GM21367 (cell line): ENCODE results near the gene CD248.

Experiments
- ATAC-seq: cut with Tn5 transposase; IDR thresholded peaks from one replicate; pipeline ENCODE4 v1.9.1; 2021; ENCODE audit not compliant: unreplicated experiment

Gene CD248

DNA sequence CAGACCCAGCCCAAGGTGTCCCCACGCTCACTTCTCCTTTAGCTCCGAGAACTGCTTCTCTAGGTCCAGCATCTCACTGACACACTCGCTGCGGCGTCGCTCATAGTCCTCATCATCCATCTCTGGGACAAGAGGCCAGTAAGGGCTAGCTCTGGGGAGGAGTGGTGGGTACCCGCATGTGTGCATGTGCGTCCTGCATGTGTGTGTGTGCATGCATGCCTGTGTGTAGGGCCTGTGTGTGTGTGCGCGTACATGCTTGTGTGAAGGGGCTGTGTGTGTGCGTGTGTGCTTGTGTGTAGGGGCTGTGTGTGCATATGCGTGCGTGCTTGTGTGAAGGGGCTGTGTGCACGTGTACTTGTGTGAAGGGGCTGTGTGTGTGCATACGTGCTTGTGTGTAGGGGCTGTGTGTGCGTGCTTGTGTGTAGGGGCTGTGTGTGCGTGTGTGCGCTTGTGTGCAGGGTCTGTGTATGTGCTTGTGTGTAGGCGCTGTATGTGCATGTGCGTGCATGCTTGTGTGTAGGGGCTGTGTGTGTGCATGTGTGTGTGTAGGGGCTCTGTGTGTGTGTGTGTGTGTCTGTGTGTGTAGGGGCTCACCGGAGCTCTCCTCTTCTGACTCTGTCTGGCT, 24.8 kb upstream of the CD248 start:
- no peak for ATAC-seq

DNA sequence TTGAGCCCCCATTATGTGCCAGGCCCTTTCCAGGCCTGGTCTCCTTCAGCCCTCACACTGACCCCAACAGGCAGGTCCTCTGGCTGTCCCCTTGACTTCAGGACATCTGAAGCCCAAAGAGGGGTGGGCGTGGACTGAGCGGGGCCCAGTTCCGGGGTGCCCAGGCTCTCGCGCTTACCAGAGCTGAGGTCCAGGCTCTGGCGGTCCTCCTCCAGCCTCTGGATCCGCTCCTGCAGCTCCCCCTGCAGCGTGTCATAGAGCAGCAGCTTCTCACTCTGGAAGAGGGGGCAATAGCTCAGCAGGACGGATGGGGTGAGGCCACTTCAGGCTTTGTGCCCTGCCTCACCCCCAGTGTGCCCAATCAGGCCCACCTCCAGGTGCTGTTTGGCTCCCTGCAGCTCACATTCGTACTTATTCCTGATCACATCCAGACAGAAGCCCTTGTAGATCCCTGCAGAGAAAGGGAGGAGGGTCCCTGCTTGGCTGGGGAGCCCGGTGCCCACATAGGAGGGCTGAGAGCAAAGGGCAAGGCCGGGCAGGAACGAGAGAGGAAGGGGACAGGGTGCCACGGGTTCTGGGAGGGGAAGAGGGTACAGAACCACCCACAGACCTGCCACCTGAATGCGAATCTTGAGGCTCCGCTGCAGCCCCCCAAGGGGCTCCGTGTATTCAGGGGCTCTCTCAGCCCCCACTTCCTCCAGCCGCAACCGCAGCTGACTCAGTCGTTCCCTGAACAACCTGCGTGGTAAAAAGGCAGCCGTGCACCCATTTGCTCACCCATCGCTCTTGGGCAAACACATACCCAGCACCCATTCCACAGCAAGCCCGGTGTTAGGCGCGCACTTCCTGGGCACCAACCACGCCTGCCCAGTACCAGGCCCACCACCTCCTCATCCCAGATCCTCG, 24.0 kb upstream of the CD248 start:
- ATAC-seq = no peak

DNA sequence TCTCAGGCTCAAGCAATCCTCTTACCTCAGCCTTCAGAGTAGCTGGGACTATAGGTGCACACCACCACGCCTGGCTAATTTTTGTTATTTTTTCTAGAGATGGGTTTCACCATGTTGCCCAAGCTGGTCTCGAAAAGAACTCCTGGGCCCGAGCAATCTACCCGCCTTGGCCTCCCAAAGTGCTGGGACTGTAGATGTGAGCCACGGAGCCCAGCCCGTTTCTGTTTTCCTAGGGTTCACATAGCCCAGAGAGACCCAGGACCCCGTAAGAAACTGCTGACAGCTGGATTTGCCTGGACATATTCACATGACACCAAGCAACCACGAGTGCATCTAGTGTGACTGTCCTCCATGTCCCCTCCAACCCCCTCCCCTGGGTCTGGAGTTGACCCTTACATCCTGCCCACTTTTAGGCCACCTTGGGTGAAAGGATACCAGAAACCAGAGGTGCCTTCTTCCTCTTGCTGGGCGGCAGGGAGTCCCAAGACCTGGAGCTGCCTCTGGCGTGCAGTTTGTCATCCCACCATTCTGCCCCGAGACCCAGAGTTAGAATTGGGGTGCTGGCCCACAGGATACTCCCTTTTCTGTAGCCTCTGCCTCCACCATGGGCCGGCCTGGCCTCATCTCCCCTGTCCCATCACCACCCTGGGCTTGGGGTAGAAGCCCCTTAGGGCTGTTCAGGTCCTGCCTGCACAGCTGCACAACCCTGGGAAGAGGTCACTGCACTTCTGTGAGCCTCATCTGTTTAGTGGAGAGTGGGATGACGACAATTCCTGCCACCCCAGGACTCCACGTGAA, 23.0 kb upstream of the CD248 start:
- ATAC-seq = no peak

DNA sequence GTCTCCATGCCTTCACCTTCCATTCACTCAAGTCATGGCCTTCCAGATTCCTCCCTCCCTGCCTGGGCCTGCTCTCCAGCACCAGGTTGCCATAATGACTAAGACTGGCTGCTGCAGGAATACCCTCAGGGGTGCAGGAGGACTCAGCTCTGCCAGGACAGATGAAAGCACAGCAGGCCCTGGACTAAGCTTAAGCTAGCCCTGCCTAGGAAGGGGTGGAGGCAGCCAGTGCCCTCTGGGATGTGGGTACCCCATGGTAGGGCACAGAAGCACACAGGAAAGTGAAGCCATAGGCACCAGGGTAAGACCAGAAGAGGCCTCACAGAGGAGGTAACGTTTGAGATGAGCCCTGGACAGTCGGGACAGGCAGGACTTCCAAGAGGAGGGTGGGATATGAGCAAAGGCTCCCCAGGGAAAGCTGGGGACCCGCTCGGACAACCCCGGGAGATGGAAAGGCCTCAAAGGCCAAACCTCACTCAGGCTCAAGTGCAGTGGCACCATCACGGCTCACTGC, 22.4 kb upstream of the CD248 start:
- ATAC-seq = no peak

DNA sequence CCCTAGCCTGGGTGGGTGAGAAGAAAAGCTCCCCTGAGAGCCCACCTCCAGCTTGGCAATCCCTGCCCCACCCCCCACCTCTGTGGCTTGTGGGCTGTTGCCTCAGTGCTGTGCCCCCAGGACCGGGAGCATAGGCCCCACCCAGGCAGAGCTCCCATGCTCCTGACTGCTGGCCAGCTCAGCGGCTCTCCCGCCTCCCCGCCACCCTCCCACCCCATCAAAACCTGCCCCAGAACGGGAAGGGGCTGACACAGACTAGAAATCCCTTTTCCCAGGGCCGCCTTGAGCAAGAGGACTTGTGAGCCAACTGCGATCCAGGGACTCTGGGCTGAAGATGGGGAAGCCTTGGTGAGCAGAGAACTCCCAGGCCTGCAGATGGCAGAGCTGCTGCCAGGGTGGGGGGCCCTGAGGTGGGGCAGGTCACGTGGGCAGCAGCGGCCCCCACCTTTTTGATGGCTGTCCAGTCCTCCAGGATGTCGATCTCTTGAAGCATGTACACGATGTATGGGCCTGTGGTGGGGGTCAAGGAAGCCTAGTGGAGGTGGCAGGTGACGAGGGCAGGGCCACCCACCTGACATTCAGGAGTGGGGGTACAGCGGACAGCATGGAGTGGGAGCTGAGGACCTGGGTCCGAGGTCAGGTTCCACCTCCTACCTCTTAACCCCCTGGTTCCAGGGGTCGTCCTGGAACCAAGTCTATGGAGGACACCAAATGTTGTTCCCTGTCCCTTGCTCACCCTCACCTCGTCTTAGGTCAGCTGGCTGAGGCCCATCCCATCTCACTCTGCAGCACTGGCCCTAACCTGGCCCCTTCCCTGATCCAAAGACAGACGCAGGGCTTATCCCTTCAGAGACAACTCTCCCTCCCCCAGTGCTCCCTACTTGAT, 21.7 kb upstream of the CD248 start:
- ATAC-seq = no peak

DNA sequence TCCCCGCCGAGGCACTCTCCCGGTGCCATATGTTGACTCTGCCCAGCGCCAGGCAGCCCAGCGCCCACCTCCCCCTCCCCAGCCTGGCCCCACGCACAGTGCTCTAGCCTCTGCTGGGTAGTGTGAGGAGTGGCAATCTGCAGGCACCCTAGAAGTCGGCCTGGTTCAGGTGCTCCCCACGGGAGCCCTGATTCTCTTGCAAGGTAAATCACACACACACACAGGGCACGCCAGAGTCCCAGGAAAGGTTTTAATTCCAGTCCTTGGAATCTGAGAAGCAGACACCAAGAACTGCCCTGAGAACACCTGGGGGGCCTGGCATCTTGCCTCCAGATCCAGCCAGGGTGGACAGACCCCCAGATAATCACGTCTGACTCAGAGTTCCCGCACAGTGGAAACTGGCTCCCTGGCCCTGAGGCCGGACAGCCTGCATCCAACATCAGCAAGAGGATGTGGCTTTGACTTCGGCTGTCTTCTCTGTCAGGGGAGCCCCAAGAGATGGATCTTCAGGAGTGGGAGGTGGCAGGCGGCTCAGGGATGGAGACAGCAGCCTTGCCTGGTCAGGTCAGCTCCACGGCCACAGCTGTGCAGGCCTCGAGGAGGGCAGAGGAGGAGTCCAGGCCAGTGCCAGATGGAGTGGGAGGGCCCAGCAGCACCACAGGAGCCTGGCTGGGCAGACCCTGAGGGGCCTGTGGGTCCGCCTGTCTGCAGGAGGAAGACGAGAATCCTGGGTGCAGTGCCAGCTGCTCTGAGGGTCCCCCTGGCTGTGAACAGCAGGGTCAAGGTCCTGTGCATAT, 20.5 kb upstream of the CD248 start:
- no peak for ATAC-seq

DNA sequence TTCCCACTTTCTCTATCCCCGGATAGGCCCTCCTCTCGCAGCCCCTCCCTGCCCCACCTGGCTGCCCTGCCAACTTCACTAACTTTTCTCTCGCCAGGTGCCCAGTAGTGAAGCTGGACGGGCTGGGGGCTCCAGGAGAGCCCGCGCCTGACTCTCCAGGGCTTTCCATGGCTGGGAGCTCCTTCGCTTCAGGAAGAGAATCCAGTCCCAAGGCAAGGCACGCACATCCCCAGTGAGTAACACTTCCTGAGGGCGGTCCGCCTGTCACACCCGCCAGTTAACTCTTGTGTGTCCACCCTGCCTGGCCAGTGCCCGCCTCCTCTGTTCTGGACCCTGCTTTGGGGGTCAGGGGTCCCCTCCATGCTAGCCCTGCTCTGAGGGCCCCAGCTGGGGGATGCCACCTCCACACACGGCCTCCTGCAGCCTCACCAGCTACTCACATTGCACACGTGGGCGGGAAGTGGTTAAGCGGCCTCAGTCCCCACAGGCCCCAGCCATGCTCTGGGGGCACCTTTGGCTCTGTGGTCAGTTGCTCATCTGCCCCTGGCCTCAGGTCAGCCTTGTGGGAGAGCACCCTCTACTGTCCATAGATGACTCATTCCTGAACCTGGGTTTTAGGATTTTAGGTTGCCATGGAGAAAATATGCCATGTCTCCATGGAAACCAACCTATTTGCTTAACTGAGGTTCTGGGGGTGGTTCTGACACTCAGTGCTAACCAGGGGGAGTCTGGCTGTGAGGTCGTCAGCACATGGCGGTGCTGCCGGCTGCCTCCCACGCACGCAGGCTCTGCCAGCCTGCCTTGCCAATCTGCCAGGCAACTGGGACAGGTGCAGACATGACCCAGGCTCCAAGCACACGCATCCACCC, 19.6 kb upstream of the CD248 start, which contains the start of gene RIN1:
Gene RIN1 (minus strand): TSS at position 201 of the 869 bp plus-strand sequence. CDS start 32 bp downstream, at position 169.
- peak; percentile 54 for ATAC-seq

DNA sequence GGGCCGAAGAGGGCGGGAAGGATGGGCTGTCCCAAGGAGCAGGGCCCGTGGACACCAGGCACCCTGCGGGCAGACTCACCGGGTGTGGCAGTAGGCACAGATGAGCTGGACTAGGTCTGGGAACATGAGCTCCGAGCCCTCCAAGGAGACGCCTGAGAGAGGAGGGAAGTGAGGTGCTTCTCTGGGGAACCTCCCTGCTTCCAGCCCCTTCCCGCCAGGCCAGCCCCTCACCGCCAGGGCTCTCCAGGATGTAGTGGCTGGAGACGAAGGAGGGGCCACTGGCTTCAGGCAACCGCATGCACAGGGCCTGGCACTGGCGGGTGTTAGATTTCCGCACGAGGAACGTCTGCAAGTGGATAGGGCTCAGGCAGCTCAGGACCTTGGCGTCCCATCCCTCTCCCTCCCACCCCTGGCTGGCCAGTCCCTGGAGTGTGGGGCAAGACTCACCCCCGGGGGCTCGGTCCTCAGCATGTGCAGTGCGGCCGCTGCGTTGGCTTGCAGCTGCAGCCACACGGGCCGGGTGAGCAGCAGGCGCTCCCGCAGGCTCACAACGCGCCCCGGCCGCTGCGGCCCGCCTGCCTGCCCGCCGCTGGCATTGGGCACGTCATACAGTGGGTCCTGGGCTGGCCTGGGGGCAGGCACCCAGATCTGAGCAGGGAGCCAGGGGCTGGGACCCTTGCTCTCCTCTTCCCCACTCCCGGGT, 18.8 kb upstream of the CD248 start:
- no peak for ATAC-seq

DNA sequence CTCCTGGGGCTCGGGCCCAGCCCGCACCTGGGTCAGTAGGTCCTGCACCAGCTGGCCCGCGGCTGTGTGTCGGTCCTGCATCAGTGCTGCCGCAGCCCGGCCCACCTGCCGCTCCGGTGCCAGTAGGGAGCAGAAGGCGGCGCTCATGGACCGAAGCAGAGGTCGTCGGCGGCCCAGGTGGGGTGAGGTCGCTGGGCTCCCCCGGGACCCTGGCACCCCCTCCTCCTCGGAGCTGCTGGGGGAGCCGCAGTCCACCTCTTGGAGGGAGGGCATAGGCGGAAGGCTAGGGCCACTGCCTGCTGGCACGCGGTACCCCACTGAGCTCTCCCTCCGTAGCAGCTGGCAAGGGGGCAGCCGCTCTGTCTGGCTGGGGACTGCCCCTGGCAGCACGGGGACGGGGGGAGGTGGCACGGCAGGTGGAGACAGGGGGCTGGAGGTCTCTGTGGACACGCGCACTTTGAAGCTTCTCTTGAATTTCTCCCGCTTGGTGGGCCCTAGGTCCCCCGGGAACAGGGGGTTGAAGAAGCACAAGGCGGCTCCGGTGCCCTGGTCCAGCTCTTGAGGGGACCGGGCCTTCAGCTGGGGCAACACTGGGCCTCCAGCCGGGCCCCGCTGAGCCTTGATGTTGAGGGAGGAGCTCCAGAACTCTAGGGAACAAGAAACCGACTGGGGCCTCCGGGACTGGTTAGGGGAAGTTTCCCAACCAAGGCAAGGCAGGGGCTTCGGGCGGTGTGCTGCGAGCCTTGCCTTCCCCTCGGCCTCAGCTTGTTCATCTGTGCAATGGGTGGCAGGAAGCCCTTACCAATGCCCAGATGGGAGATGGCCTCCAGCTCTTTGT, 18.0 kb upstream of the CD248 start:
- ATAC-seq = no peak

DNA sequence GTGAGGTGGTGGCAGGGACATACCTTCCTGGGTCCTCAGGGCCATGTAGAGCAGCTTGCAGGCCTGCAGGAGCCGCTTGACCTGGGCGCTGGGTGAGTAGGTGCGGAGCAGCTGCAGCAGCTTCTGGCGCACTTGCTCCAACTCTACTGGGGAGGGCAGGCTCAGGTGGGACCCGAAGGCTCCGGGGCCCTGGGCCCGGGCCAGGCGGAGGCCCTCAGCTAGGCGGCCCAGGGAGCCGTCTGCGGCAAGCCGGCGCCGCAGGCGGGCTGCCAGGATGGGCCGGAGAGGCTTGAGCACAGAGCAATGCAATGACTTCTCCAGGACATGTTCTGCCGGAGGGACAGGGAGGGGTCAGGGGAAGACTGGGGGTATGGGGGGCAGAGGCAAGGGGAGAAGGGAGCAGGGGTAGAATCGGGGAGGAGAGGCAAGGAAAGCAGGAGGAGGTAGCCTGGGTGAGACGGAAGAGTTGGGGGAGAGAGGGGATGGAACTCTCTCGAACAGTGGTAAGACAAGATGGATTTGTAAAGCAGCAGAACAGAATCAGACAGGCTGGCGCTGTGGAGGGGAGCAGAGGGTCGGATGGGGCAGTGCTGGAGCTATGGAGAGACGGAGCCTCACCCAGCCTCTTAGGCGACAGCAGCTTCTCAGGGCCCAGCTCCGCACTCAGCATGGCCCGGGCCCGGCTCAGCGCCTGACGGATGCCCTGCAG, 17.2 kb upstream of the CD248 start:
- no peak for ATAC-seq

DNA sequence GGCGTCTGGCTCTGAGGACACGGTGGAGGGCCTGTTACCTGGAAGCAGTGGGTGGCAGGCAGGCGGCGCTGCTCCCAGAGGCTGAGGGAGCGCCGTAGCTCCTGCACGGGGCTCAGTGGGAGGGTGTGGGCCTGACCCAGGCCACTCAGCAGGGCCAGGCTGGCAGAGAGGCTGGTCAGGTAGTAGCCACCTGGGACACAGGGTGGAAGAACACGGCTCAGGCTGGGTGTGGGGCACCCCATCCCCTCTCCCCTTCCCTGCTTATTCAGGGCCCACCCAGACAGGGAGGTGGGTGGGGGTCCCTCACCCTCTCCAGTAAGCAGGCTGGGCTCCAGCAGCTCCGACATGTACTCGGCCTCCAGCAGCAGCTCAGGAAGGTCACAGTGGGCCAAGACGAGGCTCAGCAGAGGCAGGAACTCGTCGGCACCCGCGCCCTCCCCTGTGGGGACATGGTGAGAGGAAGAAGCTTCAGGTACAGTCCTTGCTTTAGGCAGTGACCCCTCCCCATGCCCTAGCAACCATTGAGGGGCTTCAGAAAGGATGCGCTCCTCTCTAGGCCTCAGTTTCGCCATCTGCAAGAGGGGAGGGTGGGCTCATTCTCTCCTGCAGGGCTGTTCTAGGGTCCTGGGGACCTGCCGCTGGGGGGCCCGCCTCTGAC, 16.5 kb upstream of the CD248 start:
- no peak for ATAC-seq

DNA sequence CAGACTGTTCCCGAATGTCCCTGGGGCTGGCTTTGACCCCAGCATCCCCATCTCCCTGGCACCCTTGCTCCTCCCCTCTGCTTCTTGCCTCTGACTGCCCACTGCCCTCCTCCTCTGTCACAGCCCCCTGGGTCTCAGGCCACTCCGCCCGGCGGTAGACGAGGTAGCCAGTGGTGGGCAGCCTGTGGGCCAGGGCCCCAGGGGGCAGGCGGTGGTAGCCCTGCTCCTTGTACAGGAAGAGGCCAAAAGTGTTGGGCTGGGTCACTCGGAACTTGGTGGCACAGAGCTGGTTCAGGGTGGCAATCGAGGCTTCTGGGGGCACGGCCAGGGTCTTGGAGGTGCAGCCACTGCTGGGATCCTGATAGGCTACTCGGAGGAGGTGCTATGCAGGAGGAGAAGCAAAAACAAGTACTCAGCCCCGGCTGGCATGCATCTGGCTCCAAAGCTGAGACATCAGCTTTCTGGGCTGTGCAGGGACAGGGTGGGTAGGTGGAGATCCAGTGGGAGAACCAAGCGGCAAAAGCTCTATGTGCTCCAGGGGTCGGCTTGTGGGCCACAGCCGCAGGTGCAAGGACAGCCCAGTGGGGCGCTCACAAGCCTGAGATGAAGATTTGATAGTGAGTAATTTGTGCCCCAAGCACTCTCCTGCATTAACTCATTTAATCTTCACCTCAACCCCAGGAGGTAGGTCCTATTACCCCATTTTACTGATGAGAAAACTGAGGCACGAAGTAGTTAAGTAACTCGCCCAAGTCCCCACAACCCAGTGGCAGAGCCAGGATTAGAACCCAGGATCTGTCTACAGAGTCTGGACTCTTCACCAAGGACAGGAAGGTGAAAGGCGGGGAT, 15.8 kb upstream of the CD248 start:
- no peak for ATAC-seq

DNA sequence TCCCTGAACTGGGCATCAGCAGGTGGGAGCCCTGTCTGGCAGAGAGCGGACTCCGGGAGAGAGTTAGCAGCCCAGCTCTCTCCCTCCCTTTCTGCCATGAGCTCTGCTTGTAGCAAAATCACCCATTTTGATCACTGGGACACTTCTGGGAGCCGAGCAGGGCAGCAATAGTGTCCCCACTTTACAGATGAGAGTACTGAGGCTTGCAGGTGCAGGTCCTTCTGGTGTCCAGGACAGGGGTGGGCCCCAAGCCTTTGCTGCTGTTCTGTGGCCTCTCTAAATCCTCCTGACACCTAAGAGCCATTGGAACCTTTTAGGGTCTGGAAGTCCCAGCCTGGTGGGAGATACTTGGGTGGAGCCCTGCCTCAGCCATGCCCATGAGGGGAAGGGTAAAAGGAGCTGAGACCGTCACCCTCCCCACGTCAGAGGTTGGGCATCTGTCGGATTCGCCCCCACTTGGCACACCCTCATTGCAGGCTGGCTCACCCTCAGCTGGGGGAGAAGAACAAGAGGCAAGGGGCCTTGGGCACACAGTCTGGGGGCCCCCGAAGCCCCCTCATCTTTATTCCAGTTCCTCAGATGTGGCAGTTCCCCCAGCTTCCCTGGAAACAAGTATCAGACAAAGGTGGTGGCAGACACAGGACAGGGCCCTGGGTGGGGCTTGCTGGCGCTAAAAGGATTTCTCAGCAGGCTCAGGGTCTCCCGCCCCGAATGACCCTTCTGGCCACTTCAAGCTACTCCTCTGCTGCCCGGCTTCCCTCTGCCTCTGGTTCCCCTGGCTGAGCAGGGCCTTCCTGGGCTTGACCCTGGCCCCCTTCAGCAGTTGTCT, 14.9 kb upstream of the CD248 start:
- ATAC-seq = no peak

DNA sequence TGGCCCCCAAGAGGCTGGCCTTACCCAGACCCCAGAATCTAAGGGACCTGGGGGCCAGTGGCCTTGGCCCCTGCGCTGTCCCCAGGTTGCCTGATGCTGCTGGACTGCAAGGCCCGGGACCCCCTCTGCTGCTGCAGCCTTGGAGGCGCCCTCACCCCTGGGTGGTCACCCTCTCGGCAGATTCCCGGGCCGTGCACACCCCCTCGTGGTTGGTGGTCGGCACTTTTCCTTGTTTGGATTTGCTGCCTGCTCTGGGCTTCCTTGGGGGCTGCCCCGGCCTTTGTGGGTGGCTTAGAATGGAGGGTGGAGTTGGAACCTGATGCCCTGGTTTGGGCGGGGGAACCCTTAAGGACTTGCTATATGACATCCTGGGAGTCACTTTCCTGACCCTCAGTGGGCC, 14.1 kb upstream of the CD248 start:
- ATAC-seq = no peak
